DOHH2 (cell line): ENCODE measurements around the gene TMEM248.
"Not testable (repeated sequence)": the region's sequence is repeated elsewhere in the genome, so short reads cannot be mapped to it uniquely, and the experiment has no call there.

Source experiments
- H3F3A ChIP-seq: fragments of 200-600 bp; sonication (generic), shearing (Covaris generic); 2 replicates; pipeline ENCODE4 v1.6.0; 2016; ENCODE audit warnings: antibody characterized with exemption, mild to moderate bottlenecking; ENCODE audit not compliant: control insufficient read depth, insufficient read depth
- H3K27ac ChIP-seq: fragments of 200-600 bp; sonication (generic); 2 replicates; pipeline ENCODE4 v1.5.1; 2014; ENCODE audit warnings: low read depth, mild to moderate bottlenecking, low read length, moderate library complexity
- H3K27me3 ChIP-seq: fragments of 200-600 bp; sonication (generic); 2 replicates; pipeline ENCODE4 v1.6.1; 2014; ENCODE audit warnings: mild to moderate bottlenecking, low read length, mixed read lengths; ENCODE audit not compliant: control insufficient read depth
- H3K36me3 ChIP-seq: fragments of 200-600 bp; sonication (generic); 2 replicates; pipeline ENCODE4 v1.6.1; 2014; ENCODE audit warnings: mild to moderate bottlenecking, low read length, moderate library complexity, mixed read lengths; ENCODE audit not compliant: control insufficient read depth
- H3K4me1 ChIP-seq: fragments of 200-600 bp; sonication (generic); 2 replicates; pipeline ENCODE4 v1.6.1; 2014; ENCODE audit warnings: mild to moderate bottlenecking, low read length, mixed read lengths; ENCODE audit not compliant: control insufficient read depth
- H3K4me2 ChIP-seq: fragments of 200-600 bp; sonication (generic); 2 replicates; pipeline ENCODE4 v1.6.0; 2014; ENCODE audit warnings: mild to moderate bottlenecking, low read length, moderate library complexity
- H3K4me3 ChIP-seq: fragments of 200-600 bp; sonication (generic); 2 replicates; pipeline ENCODE4 v1.5.1; 2014; ENCODE audit warnings: mild to moderate bottlenecking, low read length, mixed read lengths
- H3K79me2 ChIP-seq: fragments of 200-600 bp; sonication (generic); 2 replicates; pipeline ENCODE4 v1.6.1; 2014; ENCODE audit warnings: mild to moderate bottlenecking, low read length, mixed read lengths; ENCODE audit not compliant: control insufficient read depth
- H3K9me2 ChIP-seq: fragments of 200-600 bp; sonication (generic); replicated peaks from 2 replicates; pipeline ENCODE4 v1.6.1; 2014; ENCODE audit warnings: mild to moderate bottlenecking, low read length, mixed read lengths; ENCODE audit not compliant: control insufficient read depth
- H3K9me3 ChIP-seq: fragments of 200-600 bp; sonication (generic); 2 replicates; pipeline ENCODE4 v1.6.1; 2014; ENCODE audit warnings: antibody characterized with exemption, low read length, mixed read lengths; ENCODE audit not compliant: control insufficient read depth, insufficient read depth
- H4K20me1 ChIP-seq: fragments of 200-600 bp; sonication (generic); 2 replicates; pipeline ENCODE4 v1.6.0; 2014; ENCODE audit warnings: low read depth, mild to moderate bottlenecking, antibody characterized with exemption, low read length, moderate library complexity; ENCODE audit not compliant: control insufficient read depth, insufficient read depth
- EZH2phosphoT487 ChIP-seq: fragments of 200-600 bp; sonication (generic); IDR thresholded peaks from 2 replicates; pipeline ENCODE4 v1.6.1; 2017; ENCODE audit warnings: borderline replicate concordance, mild to moderate bottlenecking, antibody characterized with exemption, low read length, moderate library complexity, mixed read lengths
- TF ChIP-seq, protein P1 (sequence below): fragments of 200-600 bp; sonication (generic); IDR thresholded peaks from one replicate; pipeline ENCODE4 v1.5.1; 2014; ENCODE audit warnings: antibody characterized with exemption, mild to moderate bottlenecking, low read depth, low read length; ENCODE audit not compliant: poor library complexity, severe bottlenecking

Gene TMEM248

DNA sequence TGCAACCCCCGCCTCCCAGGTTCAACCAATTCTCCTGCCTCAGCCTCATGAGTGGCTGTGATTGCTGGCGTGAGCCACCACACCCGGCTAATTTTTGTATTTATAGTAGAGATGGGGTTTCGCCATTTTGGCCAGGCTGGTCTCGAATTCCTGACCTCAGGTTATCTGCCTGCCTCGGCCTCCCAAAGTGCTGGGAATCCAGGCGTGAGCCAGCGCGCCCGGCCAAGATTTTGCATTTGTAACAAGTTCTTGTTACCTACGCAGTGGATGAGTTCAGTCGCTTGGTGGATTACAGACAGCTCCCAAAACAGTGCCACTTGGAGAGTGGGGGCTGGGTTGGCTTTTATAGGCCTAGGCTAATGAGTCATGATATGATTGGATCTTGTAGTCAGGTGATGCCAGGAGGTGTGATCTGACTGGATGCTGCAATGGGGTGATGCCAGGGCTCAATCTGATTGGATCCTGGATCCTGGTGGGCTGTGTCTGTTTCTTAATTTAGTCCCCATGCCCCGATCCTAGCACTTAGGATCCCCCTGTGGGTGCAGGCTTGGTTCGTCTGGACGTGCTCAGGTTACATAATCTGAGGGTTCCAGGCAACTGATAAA is 54.1 kb downstream of the TMEM248 start:
- Histone ChIP-seq H3K4me2 (no peak overlapping the region), H3K27ac (no peak overlapping the region), H3K79me2 (no peaks in the 10 kb centered on the region), H3K4me1 (peaks cover 7% of the 10 kb centered on the region), H3K9me3 (peaks cover 10% of the 10 kb centered on the region), H3K9me2 (no peaks in the 10 kb centered on the region), H3F3A (no peaks in the 10 kb centered on the region), H3K4me3 (no peak overlapping the region), H3K27me3 (no peaks in the 10 kb centered on the region), H4K20me1 (no peaks in the 10 kb centered on the region), H3K36me3 (peaks cover 2% of the 10 kb centered on the region; the same call in 1 of the 2 replicates)
- TF ChIP-seq EZH2phosphoT487 = no peak
- TF ChIP-seq, protein P1, sequence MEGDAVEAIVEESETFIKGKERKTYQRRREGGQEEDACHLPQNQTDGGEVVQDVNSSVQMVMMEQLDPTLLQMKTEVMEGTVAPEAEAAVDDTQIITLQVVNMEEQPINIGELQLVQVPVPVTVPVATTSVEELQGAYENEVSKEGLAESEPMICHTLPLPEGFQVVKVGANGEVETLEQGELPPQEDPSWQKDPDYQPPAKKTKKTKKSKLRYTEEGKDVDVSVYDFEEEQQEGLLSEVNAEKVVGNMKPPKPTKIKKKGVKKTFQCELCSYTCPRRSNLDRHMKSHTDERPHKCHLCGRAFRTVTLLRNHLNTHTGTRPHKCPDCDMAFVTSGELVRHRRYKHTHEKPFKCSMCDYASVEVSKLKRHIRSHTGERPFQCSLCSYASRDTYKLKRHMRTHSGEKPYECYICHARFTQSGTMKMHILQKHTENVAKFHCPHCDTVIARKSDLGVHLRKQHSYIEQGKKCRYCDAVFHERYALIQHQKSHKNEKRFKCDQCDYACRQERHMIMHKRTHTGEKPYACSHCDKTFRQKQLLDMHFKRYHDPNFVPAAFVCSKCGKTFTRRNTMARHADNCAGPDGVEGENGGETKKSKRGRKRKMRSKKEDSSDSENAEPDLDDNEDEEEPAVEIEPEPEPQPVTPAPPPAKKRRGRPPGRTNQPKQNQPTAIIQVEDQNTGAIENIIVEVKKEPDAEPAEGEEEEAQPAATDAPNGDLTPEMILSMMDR = no peak

DNA sequence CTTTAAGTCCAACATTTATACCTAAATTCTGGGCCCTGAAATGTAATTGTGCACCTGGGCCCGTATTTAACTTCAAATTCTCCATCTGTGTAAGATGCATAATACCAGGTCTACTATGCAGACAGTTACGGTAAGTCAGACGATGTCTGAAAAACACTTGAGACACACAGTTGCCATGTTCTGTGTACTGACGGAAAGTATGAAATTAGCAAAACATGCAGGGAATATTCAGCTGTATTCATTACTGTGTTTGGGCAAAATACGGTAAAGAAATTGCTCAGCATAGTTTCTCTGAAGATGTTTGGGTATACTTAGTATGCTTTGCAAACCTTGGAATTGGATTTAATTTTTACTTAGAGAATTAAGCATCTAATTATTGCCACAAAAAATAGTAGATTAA is 57.3 kb downstream of the TMEM248 start:
- H3K27ac ChIP-seq, H3K4me3 ChIP-seq, H3K4me2 ChIP-seq, H3K27me3 ChIP-seq, H3F3A ChIP-seq, H3K79me2 ChIP-seq, H3K9me2 ChIP-seq, H3K36me3 ChIP-seq, H4K20me1 ChIP-seq: not testable (repeated sequence)
- Histone ChIP-seq H3K9me3 (peaks cover 24% of the 10 kb centered on the region), H3K4me1 (peaks cover 14% of the 10 kb centered on the region)

DNA sequence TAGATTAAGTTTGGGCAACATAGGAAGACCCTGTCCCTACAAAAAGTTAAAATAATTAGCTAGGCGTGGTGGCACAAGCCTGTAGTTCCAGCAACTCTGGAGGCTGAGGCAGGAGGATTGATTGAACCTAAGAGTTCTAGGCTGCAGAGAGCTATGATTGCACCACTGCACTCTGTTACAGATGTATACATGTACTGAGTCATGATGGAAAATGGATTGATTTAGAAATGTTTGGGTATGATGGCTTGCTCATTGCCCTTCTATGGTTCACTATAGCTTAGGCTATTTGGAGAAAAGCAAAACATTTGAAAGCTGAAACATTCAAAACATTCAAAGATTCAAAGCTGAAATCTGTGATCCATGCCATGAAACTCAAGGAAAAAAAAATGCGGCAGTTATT is 58.0 kb downstream of the TMEM248 start:
- H4K20me1 ChIP-seq, H3K27ac ChIP-seq, H3K79me2 ChIP-seq, H3K4me3 ChIP-seq, H3K36me3 ChIP-seq, H3K9me2 ChIP-seq, H3K4me2 ChIP-seq, H3K27me3 ChIP-seq, H3F3A ChIP-seq: not testable (repeated sequence)
- H3K4me1 ChIP-seq = peaks cover 14% of the 10 kb centered on the region
- H3K9me3 ChIP-seq = peaks cover 24% of the 10 kb centered on the region

DNA sequence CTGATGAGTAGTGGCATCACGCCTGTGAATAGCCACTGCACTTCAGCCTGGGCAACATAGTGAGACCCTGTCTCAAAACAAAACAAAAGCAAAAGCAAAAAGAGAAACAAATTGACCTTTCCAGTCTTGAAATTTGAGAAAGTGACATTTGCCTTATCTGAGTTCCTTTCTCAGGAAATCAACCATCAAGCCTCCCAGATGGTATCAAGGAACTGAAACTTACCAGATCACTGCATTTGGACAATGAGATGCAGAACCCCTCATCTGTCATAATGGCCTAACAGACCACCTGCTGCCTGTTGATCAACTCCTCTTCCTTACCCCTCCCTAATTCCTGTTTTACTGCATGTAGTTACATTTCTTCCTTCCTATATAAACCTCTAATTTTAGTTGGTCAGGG is 59.3 kb downstream of the TMEM248 start:
- H4K20me1 ChIP-seq, H3K36me3 ChIP-seq, H3F3A ChIP-seq, H3K4me3 ChIP-seq, H3K27me3 ChIP-seq, H3K79me2 ChIP-seq, H3K9me2 ChIP-seq: not testable (repeated sequence)
- Histone ChIP-seq H3K9me3 (peaks cover 24% of the 10 kb centered on the region), H3K27ac (peak overlapping the region; percentile 64), H3K4me1 (peaks cover 11% of the 10 kb centered on the region), H3K4me2 (peak overlapping the region; percentile 21; the same call in 1 of the 2 replicates)

DNA sequence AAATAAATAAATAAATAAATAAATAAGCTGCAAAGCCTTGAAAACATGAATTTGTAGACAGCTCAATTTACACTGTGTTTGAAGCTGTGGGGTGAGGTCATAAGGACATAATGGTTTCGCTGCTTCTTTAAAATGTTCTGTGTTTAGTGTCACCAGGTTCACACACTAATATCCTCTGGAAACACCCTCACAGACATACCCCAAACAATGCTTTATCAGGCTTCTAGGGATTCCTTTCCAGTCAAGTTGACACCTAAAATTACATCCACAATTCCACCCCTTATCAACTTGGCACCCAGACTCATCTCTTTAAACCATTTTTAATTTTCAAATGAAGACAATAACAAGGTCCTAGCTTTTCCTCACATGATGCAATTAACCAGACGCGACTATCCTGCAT is 68.5 kb downstream of the TMEM248 start:
- H3K27me3 ChIP-seq, H4K20me1 ChIP-seq, H3K27ac ChIP-seq, H3K4me3 ChIP-seq, H3K4me2 ChIP-seq, H3K9me2 ChIP-seq, H3K9me3 ChIP-seq: not testable (repeated sequence)
- Histone ChIP-seq H3F3A (peaks cover 11% of the 10 kb centered on the region; the same call in 1 of the 2 replicates), H3K36me3 (peaks cover 45% of the 10 kb centered on the region), H3K4me1 (peaks cover 16% of the 10 kb centered on the region), H3K79me2 (peaks cover 23% of the 10 kb centered on the region)

DNA sequence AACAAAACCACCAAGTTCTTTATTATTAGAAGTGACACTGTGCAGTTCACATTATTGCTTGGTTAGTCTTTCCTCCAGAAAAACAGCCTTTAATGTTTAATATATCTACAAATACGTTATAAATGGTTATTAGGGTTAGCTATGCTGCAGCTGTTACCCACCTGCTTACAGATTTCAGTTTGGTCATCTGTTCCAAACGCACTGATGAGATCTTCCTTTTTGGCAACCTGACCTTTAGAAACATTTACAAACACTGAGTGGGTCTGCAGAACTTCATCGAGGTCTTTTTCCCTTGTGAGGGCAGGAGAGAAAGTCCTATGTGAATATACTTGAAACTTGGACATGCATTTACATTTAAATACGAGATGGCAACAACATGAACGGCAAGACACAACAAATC is 73.0 kb downstream of the TMEM248 start:
- H3K79me2 ChIP-seq = peaks cover 50% of the 10 kb centered on the region
- peak overlapping the region; percentile 86 for H3K4me3 ChIP-seq
- H3K27me3 ChIP-seq, H3K9me2 ChIP-seq, H3K9me3 ChIP-seq, H3F3A ChIP-seq, H3K27ac ChIP-seq, H4K20me1 ChIP-seq: not testable (repeated sequence)
- H3K36me3 ChIP-seq = peaks cover 35% of the 10 kb centered on the region
- peaks cover 22% of the 10 kb centered on the region for H3K4me1 ChIP-seq
- peak overlapping the region; percentile 72 for H3K4me2 ChIP-seq

DNA sequence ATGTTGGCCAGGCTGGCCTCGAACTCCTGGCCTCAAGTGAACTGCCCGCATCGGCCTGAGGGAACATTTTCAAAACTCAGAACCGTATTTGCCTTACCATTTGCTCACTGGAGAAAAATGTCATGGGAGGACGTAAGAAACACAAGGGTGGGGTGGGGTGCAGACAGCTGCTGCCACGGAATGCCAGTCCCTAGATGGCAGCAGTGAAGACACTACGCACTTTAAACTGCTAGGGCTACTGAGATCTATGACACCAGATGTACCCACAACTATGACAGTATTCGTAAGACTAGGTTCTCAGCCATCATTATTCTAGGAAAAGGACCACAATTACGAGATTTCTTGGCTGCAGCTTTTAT is 73.6 kb downstream of the TMEM248 start:
- Histone ChIP-seq H3K4me1 (peaks cover 22% of the 10 kb centered on the region), H3K4me2 (peak overlapping the region; percentile 72), H3K27ac (peak overlapping the region; percentile 52), H3K4me3 (peak overlapping the region; percentile 86), H3K36me3 (peaks cover 36% of the 10 kb centered on the region), H3K79me2 (peaks cover 51% of the 10 kb centered on the region)
- H3K9me2 ChIP-seq, H4K20me1 ChIP-seq, H3F3A ChIP-seq, H3K27me3 ChIP-seq, H3K9me3 ChIP-seq: not testable (repeated sequence)
